Measurements from ENCODE around the gene SCN8A. TPM values are rescaled to one million over a fixed set of nuclear protein-coding genes. Genes with fewer than 3 reads are reported as not detected.

The SCN8A gene
- total and polyA plus RNA-seq, 2 donors (not counting 3 experiments of a cell fraction or from before 2014, with no cell fraction given): 9.4 to 20.4 TPM

- H3K9me3 ChIP-seq (replicated peaks; ENCODE audit: control insufficient read depth, insufficient read depth, low read length): no peaks in the 10 kb centered on the region
- no TSS peak for BruUV-seq (replicated peaks)
- ChIA-PET CTCF (no interaction called here), POLR2A (no interaction called here)
- no peaks in the 10 kb centered on the region for H3K79me2 ChIP-seq (ENCODE audit: control insufficient read depth, insufficient read depth, low read length)
- no peak overlapping the region for H3K27ac ChIP-seq (ENCODE audit: insufficient read depth, low read depth, low read length)
- H3K27me3 ChIP-seq (ENCODE audit: control insufficient read depth in 2 of 2, insufficient read depth in 2 of 2, low read length in 2 of 2): peaks cover 0 to under 1% of the 10 kb centered on the region in 2 experiments
- dilution Hi-C loops (cut with MboI; ENCODE audit: extremely low pct_ligation_motif_present, low sequenced_read_pairs): no loop called here
- H3K9me1 ChIP-seq (replicated peaks; ENCODE audit: control insufficient read depth, extremely low read depth, insufficient read depth, low read length): no peaks in the 10 kb centered on the region
- no peaks in the 10 kb centered on the region for H3K4me1 ChIP-seq (ENCODE audit: control insufficient read depth, extremely low read depth, insufficient read depth, low read length)
- intact Hi-C loops (cut with micrococcal nuclease): no loop called here
- H3K9ac ChIP-seq (replicated peaks; ENCODE audit: extremely low read depth, insufficient read depth, low read length): no peak overlapping the region
- no peak for TF ChIP-seq JUN (IDR thresholded peaks at IDR 0.05; ENCODE audit: borderline replicate concordance, insufficient read depth, insufficient read length, low read depth)
- no peak for TF ChIP-seq FOS (IDR thresholded peaks at IDR 0.05; ENCODE audit: borderline replicate concordance, insufficient read depth, low read length)
- TF ChIP-seq MAX (IDR thresholded peaks at IDR 0.05; ENCODE audit: insufficient read depth, insufficient read length): no peak
- TF ChIP-seq EZH2 (IDR thresholded peaks at IDR 0.05; ENCODE audit: borderline replicate concordance, low read depth, low read length, severe bottlenecking): no peak
- TF ChIP-seq GATA2 (IDR thresholded peaks at IDR 0.05; ENCODE audit: insufficient read depth, insufficient read length, low read depth, low read length): no peak
- TF ChIP-seq POLR2AphosphoS5 (IDR thresholded peaks at IDR 0.05; ENCODE audit: insufficient read depth, low read depth, low read length): no peak
- no peak for TF ChIP-seq POLR2A (IDR thresholded peaks at IDR 0.05; ENCODE audit: low read depth, low read length)
- TF ChIP-seq MYC (IDR thresholded peaks at IDR 0.05; ENCODE audit: low read depth, low read length): no peak
- no peak overlapping the region for H2AFZ ChIP-seq (ENCODE audit: low read depth, low read length)
- H4K20me1 ChIP-seq (replicated peaks; ENCODE audit: control insufficient read depth, extremely low read depth, insufficient read depth, low read length): no peaks in the 10 kb centered on the region
- DNase-seq (ENCODE audit: low read depth, low spot score) (no peak), FAIRE-seq (no peak)
- no peaks in the 10 kb centered on the region for H3K36me3 ChIP-seq (ENCODE audit: control insufficient read depth in 2 of 2, extremely low read depth in 1 of 2, insufficient read depth in 2 of 2, low read length in 2 of 2)
- no peak overlapping the region for H3K4me2 ChIP-seq (ENCODE audit: insufficient read depth, low read length)
- no peak overlapping the region for H3K4me3 ChIP-seq (replicated peaks in 1 of 3; ENCODE audit: insufficient read depth in 1 of 3, low read depth in 1 of 3, low read length in 3 of 3)
Measured at GRCh38 chr12:51598156-51598555, 7.1 kb downstream of the SCN8A start.

GRCh38 chr12:51600721-51601120 is 9.7 kb downstream of the SCN8A start:
- Histone ChIP-seq H3K4me3 (replicated peaks in 1 of 3; ENCODE audit: insufficient read depth in 1 of 3, low read depth in 1 of 3, low read length in 3 of 3) (no peak overlapping the region), H3K9me3 (replicated peaks; ENCODE audit: control insufficient read depth, insufficient read depth, low read length) (no peaks in the 10 kb centered on the region), H3K27me3 (ENCODE audit: control insufficient read depth in 2 of 2, insufficient read depth in 2 of 2, low read length in 2 of 2) (no peaks in the 10 kb centered on the region), H3K36me3 (ENCODE audit: control insufficient read depth in 2 of 2, extremely low read depth in 1 of 2, insufficient read depth in 2 of 2, low read length in 2 of 2) (no peaks in the 10 kb centered on the region), H3K4me1 (ENCODE audit: control insufficient read depth, extremely low read depth, insufficient read depth, low read length) (no peaks in the 10 kb centered on the region), H3K9ac (replicated peaks; ENCODE audit: extremely low read depth, insufficient read depth, low read length) (no peak overlapping the region), H2AFZ (ENCODE audit: low read depth, low read length) (no peak overlapping the region), H3K4me2 (ENCODE audit: insufficient read depth, low read length) (no peak overlapping the region), H3K79me2 (ENCODE audit: control insufficient read depth, insufficient read depth, low read length) (no peaks in the 10 kb centered on the region), H3K27ac (ENCODE audit: insufficient read depth, low read depth, low read length) (no peak overlapping the region), H3K9me1 (replicated peaks; ENCODE audit: control insufficient read depth, extremely low read depth, insufficient read depth, low read length) (no peaks in the 10 kb centered on the region), H4K20me1 (replicated peaks; ENCODE audit: control insufficient read depth, extremely low read depth, insufficient read depth, low read length) (no peaks in the 10 kb centered on the region)
- no TSS peak for BruUV-seq (replicated peaks)
- intact Hi-C loops (cut with micrococcal nuclease): no loop called here
- DNase-seq (ENCODE audit: low read depth, low spot score): no peak
- CTCF ChIA-PET: interaction anchor here (1.2 kb wide), 1 partner anchor 9 kb away, joined by 3 read pairs; no protein-coding TSS in a partner anchor
- dilution Hi-C loops (cut with MboI; ENCODE audit: extremely low pct_ligation_motif_present, low sequenced_read_pairs): no loop called here
- no peak for FAIRE-seq
- TF ChIP-seq POLR2A (IDR thresholded peaks at IDR 0.05; ENCODE audit: low read depth, low read length) (no peak), EZH2 (IDR thresholded peaks at IDR 0.05; ENCODE audit: borderline replicate concordance, low read depth, low read length, severe bottlenecking) (no peak), POLR2AphosphoS5 (IDR thresholded peaks at IDR 0.05; ENCODE audit: insufficient read depth, low read depth, low read length) (no peak), MAX (IDR thresholded peaks at IDR 0.05; ENCODE audit: insufficient read depth, insufficient read length) (no peak), JUN (IDR thresholded peaks at IDR 0.05; ENCODE audit: borderline replicate concordance, insufficient read depth, insufficient read length, low read depth) (no peak), MYC (IDR thresholded peaks at IDR 0.05; ENCODE audit: low read depth, low read length) (no peak), CTCF (IDR thresholded peaks at IDR 0.05; ENCODE audit: extremely low read depth in 1 of 2, insufficient read depth in 1 of 2, low read depth in 1 of 2, low read length in 2 of 2) (no peak), FOS (IDR thresholded peaks at IDR 0.05; ENCODE audit: borderline replicate concordance, insufficient read depth, low read length) (no peak), GATA2 (IDR thresholded peaks at IDR 0.05; ENCODE audit: insufficient read depth, insufficient read length, low read depth, low read length) (no peak)
- POLR2A ChIA-PET: no interaction called here

Measured in endothelial cell of umbilical vein (primary cell).